HG03442 (cell line): ENCODE measurements around the gene OXNAD1.
"Not testable (repeated sequence)": the region's sequence is repeated elsewhere in the genome, so short reads cannot be mapped to it uniquely, and the experiment has no call there.

Source experiments
- ATAC-seq: cut with Tn5 transposase; IDR thresholded peaks from one replicate; pipeline ENCODE4 v1.9.1; 2021; ENCODE audit warnings: mild to moderate bottlenecking, moderate library complexity; ENCODE audit not compliant: unreplicated experiment

Gene OXNAD1

DNA sequence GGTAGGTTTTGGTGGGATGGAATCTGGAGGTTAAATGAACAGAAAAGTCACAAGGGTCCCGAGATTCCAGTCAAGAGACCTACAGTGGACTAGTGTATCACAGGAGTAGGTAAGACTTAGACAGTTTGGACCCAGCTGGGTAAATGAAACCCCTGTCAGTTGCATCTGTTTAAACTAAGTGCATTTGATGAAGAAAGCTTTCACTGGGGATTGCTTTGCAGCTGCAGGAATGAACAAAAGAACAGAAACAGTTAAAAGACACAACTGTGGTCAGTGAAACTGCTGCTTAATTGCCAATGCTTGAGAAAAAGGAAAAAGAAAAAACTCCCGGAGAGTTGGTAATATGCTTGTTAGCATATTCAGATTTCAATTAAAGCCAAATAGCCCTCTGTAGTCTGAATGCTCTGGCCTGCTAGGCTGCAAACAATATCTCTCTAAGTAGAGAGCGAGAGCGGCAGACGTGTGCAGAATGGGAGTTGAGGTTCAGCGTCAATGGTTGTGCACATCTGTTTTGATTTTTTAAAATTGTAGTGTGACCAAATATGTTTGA lies 37.1 kb downstream of the OXNAD1 start:
- no peak for ATAC-seq

DNA sequence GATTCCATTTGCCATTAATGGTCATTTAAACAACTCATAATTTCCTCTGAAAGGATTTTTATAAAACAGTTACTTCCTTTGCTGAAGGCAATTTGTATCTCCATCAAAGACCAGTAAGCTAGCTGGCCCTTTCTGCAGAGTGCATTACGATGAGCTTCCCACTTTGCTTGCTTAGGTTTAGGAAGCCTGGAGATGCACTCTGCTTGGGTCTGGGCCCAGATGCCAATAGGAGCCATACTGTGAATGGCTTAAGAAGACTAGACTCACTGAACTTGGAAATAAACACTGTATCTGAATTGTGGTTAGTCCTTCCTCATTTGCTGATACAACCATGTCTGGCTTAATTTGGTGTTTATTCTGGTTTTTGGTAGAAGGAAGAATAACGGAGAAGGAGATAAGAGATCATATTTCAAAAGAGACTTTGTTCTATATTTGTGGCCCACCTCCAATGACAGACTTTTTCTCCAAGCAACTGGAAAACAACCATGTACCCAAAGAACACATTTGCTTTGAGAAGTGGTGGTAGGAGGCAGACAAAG lies 38.1 kb downstream of the OXNAD1 start:
- ATAC-seq, result no peak

- no peak for ATAC-seq
These were observed 39.3 kb downstream of the OXNAD1 start for GRCh38 chr3:16304061-16305010.

DNA sequence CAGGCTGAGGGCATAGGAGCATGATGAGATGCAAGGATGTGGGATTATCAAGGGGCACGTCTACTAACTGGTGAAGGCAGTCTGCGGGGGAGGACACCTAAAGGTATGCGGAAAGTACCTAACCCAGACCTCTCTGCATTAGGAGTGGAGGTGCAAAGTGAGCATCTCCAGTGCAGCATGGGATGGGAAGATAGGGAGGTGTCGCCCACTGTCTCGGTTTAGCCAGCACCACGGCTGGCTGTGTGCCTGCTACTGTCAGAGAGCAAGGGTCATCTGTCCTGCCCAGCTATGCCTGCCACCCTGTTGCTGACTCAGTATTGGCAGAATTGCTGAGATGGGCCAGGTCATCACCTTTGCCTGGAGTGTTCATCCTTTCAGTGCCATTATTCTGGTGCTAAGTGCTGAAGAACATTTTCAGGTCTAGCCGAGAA lies 40.1 kb downstream of the OXNAD1 start:
- ATAC-seq, result no peak

DNA sequence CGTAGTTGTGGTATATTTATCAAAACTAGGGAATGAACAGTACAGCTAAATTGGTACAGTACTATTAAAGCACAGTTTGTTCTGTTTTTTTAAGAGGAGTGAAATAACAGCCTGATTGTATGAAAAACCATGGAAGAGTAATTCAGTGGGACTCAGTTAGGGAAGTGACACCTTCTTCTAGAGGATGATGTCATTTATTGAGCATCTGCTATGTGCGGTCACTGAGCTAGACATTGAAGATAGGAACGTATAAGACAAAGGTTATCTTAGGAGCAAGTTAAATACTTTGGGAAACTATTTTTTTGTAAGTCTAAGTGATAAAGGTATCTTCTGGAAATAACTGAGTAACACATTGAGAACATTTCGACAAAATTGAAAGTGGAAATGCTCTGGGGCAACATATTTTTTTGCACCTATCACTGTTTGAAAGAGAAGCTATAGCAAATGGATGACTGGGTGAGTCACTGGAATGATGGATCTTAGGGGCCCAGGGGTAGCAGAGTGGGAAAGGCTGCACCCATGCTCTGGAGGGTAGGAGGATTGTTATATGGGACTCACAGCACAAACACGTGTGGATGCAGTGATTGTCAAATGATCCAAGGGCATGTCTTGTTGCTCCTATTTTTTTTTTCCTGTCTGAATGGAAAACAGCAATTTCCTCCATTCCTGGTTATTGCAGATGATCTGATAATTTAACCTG lies 43.0 kb downstream of the OXNAD1 start:
- ATAC-seq, result no peak

DNA sequence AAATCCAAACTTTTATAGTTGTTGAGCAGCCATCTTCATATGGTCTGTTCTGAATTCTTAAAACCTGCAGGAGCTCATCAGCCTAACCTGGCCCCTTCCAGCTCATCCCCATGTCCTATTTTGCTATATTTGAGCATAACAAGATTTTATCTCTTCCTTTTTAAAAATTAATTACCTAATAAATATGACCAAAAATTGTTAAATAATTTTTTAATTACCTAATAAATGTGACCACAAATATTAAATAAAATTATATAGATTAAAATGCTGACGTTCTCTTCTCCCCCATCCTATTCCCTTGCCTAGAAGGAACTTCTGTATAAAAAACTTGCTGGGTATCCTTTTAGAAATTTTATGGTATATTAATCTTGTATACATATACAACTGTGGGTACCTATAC lies 43.7 kb downstream of the OXNAD1 start:
- no peak for ATAC-seq

DNA sequence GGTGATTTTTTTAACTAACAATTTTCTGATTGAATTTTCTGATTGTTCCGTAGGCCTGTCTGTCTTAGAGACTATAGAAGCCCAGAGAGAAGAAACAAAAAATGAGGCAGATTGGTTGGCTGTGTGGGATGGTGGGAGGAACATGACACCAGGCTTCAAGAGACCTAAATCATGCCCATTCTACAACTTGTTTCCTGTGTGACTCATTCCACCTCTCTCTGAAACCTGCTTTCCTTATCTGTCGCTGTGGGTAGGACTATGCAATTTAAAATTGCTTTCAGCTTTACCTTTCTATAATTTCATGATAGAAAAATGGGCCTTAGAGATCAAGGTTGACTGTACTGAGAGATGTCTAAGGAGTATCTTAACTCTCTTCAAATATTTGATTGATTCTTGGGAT lies 44.5 kb downstream of the OXNAD1 start:
- ATAC-seq, result peak; percentile 89

DNA sequence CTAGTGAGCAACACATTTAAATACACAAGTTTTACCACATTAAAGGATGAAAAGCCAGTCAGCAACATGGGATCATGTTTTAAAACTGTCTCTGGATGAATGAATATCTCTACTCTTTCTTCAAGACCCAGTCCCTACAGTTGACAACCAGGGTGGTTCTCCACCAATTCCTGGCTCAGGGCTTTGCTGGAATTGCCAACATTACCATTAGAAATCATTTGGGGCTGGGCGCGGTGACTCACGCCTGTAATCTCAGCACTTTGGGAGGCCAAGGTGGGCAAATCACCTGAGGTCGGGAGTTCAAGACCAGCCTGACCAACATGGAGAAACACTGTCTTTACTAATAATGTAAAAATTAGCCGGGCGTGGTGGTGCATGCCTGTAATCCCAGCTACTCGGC lies 45.5 kb downstream of the OXNAD1 start:
- not testable (repeated sequence) for ATAC-seq

- peak; percentile 47 for ATAC-seq
These were observed 47.0 kb downstream of the OXNAD1 start for GRCh38 chr3:16311960-16312451.

DNA sequence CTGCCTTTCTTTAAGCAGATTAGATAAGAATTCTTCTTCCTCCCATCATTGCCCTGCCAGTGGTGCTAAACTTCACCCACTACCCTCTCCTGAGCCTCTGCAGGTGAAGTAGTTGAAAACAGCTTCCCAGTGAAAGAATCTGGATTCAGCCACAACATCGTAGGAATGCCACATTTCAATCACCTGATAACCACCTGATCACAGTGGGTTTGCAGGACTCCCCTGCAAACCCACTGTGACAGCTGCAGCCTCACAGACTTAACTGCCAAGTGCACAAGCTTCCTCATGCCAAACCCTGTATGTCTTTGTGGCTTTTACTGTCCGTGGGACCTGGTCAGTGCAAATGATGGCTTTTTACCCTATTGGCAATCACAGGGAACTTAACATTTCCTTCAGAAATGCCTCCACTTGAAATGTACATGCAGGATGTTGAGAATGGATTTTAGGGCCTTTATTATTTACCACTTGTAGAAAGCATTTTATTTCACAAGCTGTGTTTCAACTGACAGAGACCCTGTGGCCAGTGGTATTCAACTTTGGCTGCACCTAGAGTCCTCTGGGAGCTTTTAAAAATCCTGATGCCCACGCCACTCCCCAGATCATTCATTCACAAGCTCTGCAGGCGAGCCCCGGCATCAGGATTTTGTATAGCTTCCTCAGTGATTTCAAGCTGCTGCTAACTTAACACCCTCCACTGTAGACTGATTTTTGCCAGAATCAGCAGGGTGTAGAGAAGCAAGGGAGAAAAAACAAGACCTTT lies 49.1 kb downstream of the OXNAD1 start:
- no peak for ATAC-seq

DNA sequence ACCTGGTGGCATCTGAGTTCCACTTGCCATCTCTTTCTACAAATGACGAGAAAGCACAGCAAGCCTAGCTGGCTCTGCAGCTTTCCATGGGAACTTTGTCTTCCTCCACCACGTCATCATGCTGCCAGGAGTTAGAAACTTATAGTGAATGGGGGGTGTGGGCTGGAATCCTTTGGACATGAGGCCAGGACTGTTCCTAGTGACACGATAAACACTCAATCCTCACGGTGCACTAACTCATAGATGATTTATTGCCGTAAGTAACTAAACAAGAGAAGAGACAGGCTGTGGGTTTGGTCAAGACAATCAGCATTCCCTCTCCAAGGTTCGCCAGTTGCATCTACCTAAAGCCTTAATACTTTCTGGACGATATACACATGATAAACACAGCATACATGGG lies 50.6 kb downstream of the OXNAD1 start:
- ATAC-seq, result no peak

DNA sequence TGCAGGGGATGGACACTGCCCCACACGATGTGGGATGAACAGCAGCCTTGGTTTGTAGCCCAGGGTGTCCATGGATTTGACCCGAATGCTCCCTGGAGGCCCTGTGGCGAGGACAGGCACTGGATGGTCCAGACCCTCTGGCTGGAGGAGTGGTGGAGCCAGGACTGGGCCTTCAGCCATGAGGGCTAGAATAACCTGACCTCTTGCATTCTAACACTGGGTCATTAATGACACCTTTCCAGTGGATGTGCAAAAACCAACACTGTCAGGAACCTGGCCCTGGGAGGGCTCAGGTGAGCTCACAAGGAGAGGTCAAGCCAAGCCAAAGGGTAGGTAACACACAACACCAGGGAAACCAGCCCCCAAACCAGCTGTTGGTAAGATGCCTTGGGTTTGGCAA lies 51.4 kb downstream of the OXNAD1 start:
- ATAC-seq, result no peak

- no peak for ATAC-seq
These were observed 52.0 kb downstream of the OXNAD1 start for GRCh38 chr3:16316847-16317560.

DNA sequence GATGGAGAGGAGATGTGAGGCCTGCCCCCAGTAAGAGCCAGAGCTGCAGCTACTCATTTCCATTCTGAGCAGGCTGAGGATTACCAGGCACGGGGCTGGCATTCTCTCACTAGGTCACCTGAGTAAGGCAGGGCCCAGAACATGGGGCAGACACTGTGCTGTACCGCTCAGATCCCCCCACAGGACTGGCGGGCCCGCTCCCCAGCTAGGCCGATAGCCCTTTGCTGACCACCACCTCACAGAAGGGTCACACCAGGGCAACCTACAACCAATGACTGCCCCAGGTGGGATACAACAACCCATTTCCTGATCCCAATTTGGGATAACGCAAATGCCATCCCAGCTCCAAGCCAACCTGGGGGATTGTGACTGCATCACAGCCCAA lies 52.5 kb downstream of the OXNAD1 start:
- no peak for ATAC-seq

GRCh38 chr3:16318176-16318575 lies 53.2 kb downstream of the OXNAD1 start:
- ATAC-seq, result no peak

DNA sequence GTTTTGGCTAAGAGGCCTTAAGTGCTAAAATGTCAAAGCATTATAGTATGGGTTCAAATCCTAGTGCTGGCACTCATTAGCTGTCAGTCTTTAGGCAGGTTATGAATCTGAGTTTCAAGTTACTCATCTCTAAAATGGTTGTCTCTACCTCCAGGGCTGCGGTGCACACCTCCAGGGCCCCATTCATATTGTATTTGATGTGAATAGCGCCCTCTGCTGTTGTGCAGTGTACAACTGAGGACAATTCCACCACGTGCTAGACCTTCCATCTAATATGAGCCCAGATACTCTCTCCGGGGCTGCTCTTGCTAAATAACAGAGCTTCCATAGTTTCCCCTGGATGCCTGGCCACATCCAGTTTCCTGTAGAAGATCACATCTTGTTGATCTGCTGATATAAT lies 54.3 kb downstream of the OXNAD1 start:
- no peak for ATAC-seq

DNA sequence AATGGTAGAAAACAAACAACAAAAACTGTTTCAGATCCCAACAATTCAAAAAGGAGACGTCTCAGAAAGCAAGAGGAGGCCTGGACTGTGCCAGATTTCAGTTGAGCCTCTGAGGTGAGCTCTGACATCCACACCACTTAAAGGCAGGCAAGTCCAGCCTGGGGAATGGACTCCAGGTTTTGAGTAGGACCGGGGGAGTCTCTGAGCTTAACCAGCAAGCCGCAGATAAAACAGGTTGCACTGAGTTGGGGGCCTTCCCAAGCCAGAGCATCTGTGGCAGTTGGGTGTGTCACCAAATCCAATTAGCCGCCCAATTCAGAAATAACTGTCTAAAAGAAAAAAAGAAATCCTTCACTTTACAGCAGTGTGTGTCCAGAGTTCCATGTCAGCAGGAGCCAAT lies 54.7 kb downstream of the OXNAD1 start:
- ATAC-seq, result no peak

GRCh38 chr3:16320711-16321110 lies 55.7 kb downstream of the OXNAD1 start:
- ATAC-seq, result no peak

DNA sequence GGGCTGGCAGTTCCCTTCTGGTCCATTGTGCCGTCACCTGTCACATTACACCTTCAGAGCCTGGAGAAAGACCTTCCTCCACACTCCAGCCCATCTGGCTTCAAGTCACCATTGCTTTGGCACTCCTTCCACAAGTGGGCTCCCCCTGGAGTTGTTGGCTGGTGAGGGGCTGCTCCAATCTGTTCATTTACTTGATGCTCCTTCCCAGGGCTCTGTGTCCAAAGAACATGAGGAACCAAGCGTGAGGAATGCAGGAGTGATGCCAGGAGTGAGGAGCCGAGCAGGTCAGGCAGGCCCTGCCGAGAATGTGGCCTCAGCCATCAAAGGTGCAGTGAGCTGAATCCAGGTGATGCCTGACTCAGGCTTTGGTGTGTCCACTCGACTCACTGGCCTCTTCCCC lies 57.2 kb downstream of the OXNAD1 start:
- no peak for ATAC-seq

- ATAC-seq, result no peak
These were observed 58.7 kb downstream of the OXNAD1 start for GRCh38 chr3:16323737-16324136.
